Adrenal gland (tissue), 19 donors: ENCODE data around the gene PCGF6. TPM values are rescaled to one million over a fixed set of nuclear protein-coding genes. Genes with fewer than 3 reads are reported as not detected.

Experiments
- DNase-seq, 7 donors: peaks; one replicate each; pipeline ENCODE4 v3.0.0-alpha.2; 2019 to 2020
- H3K27ac ChIP-seq, 5 donors: fragments of 200-600 bp; sonication (generic) in 4 of 5; 1 replicate in 3 of 5; 2 replicates in 2 of 5; pipeline versions ENCODE4 v1.5.1 to v1.8.0; 2016 to 2020; ENCODE audit warnings: mild to moderate bottlenecking in 1 of 5
- H3K27me3 ChIP-seq: fragments of 200-600 bp; 2 replicates; pipeline ENCODE4 v1.8.0; 2021
- H3K36me3 ChIP-seq, 2 donors: fragments of 200-600 bp; replicated peaks in 1 of 2; 1 replicate in 1 of 2; 2 replicates in 1 of 2; pipeline versions ENCODE4 v1.5.1 to v1.8.0; 2018 to 2022
- H3K4me1 ChIP-seq, 2 donors: fragments of 200-600 bp; replicated peaks in 1 of 2; 1 replicate in 1 of 2; 2 replicates in 1 of 2; pipeline versions ENCODE4 v1.5.1 to v1.8.0; 2018 to 2021
- H3K4me3 ChIP-seq, 4 donors: fragments of 200-600 bp; sonication (generic) in 3 of 4; one replicate each; pipeline ENCODE4 v1.5.1; 2016 to 2018
- H3K9me3 ChIP-seq, 3 donors: fragments of 200-600 bp; sonication (generic) in 1 of 3; replicated peaks in 1 of 3; 1 replicate in 2 of 3; 2 replicates in 1 of 3; pipeline versions ENCODE4 v1.5.1 to v1.8.0; 2016 to 2021
- CTCF ChIP-seq, 6 experiments: fragments of 450-650 bp in 4 of 6; fragments of 200-600 bp in 2 of 6; sonication (generic) in 1 of 6; IDR thresholded peaks; 1 replicate in 5 of 6; 2 replicates in 1 of 6; pipeline versions ENCODE4 v1.5.1 to v1.8.0; 2016 to 2021; ENCODE audit warnings: antibody characterized with exemption in 6 of 6, mild to moderate bottlenecking in 2 of 6, moderate library complexity in 1 of 6
- POLR2A ChIP-seq, 2 donors: fragments of 450-650 bp; IDR thresholded peaks; one replicate each; pipeline ENCODE4 v1.6.1; 2017; ENCODE audit warnings: antibody characterized with exemption in 2 of 2, mild to moderate bottlenecking in 2 of 2, moderate library complexity in 1 of 2
- WGBS, 4 donors: extraction: QIAGEN DNeasy Blood & Tissue Kit in 2 of 4; methylation state at CpG; one replicate each; pipeline versions ENCODE4 v1.1.5 to v1.1.7; 2013 to 2017; 5-methylcytosine and 5-hydroxymethylcytosine counted together
- intact Hi-C, 2 donors: fragments of 100-400 bp; cut with DNase I; formaldehyde crosslinking; loops; one replicate each; pipeline versions ENCODE4 v1.14.1 to v1.15.0; 2022 to 2023
- long read RNA-seq, 10 donors: library from polyadenylated mRNA in 3 of 10; unstranded in 2 of 10; stranded (forward) in 1 of 10; transcript quantifications; one replicate each; pipeline ENCODE4 v2.0.0 and lab custom pipeline, GENCODE V29; 2021 to 2026
- polyA plus RNA-seq, 3 donors: library from polyadenylated mRNA; stranded (reverse); fragments of 200-250 nt in 2 of 3; fragments of 350-450 nt in 1 of 3; fragmentation: Illumina TruSeq in 1 of 3; extraction: RNeasy Lipid Tissue Mini Kit (QIAGEN cat#74804) in 1 of 3; gene quantifications; one replicate each; pipeline ENCODE4 v1.2.3, GENCODE V29; 2013 to 2014
- total RNA-seq, 9 donors: library from RNA; depleted of rRNA in 4 of 9; stranded (reverse); fragments of >200 nt in 4 of 9; fragments of 120-200 nt in 1 of 9; fragmentation: NEBNext Ultra II Directional in 1 of 9; extraction: Animal tissue kit (Norgen Biotek cat#: 25700) in 1 of 9; gene quantifications; one replicate each; pipeline versions ENCODE4 v1.1.0 to v1.2.4, GENCODE V29; 2013 to 2023
- donor health status: healthy with polysubstance abuse.
- donor health status: Bipolar disorder and iron deficiency.
- donor health status: DM: yes; HTN: yes; CAD: no.
- donor health status: DM: no; HTN: no; CAD: no.
- donor health status: DM: no; HTN: no; CAD: no.
- donor health status: DM: yes; HTN: yes; CAD: no.

PCGF6 gene
- total RNA-seq (10 to 100 TPM in 2 of 9 donors, 1 to 10 TPM in 7; 3.1 to 12.3 (median 7.4) TPM), polyA plus RNA-seq (1 to 10 TPM; 6.4 to 7.8 (median 7.1) TPM)
- long read RNA-seq, donor 1, partial matches to known transcripts: 25 of 28 reads
- long read RNA-seq, donor 1, other reads (novel, unspliced or antisense): 0 of 28 reads
- long read RNA-seq, donor 2: 0 reads
- long read RNA-seq, donor 3, partial matches to known transcripts: 0 of 3 reads
- long read RNA-seq, donor 3, other reads (novel, unspliced or antisense): 0 of 3 reads
- long read RNA-seq, donor 4, partial matches to known transcripts: 0 of 3 reads
- long read RNA-seq, donor 4, other reads (novel, unspliced or antisense): 0 of 3 reads
- long read RNA-seq, donor 5, transcript PCGF6-202 (10 exons, 2,230 nt): major isoform, 12 of 15 reads
- long read RNA-seq, donor 5, partial matches to known transcripts: 0 of 15 reads
- long read RNA-seq, donor 5, other reads (novel, unspliced or antisense): 2 of 15 reads
- long read RNA-seq, donor 6: 0 reads
- long read RNA-seq, donor 7: 0 reads
- long read RNA-seq, donor 8, partial matches to known transcripts: 0 of 2 reads
- long read RNA-seq, donor 8, other reads (novel, unspliced or antisense): 0 of 2 reads
- long read RNA-seq, donor 9, partial matches to known transcripts: 0 of 1 reads
- long read RNA-seq, donor 9, other reads (novel, unspliced or antisense): 0 of 1 reads
- long read RNA-seq, donor 10, partial matches to known transcripts: 0 of 1 reads
- long read RNA-seq, donor 10, other reads (novel, unspliced or antisense): 0 of 1 reads

GRCh38 chr10:103350517-103351260 lies at the start of gene PCGF6:
TSS of gene PCGF6 (minus strand) at chr10:103351140. CDS start at chr10:103351066, 74 bp downstream.
- intact Hi-C loops: no loop called here
- Histone ChIP-seq H3K27me3 (no peaks in the 10 kb centered on the region), H3K27ac (peak within 1 kb of the TSS; percentile 53 to 88 (median 79)), H3K9me3 (no peaks in the 10 kb centered on the region), H3K36me3 (peaks cover 0 to 26% of the 10 kb centered on the region in 2 donors), H3K4me3 (peak within 1 kb of the TSS; percentile 62 to 98 (median 84)), H3K4me1 (peaks cover 0 to 6% of the 10 kb centered on the region in 2 donors)
- peak; percentile 76 to 87 (median 80) for DNase-seq
- WGBS, 4 donors: 0% methylated on average over 30 to 82 of the region's 82 CpGs
- TF ChIP-seq CTCF (IDR thresholded peaks at IDR 0.05) (no peak), POLR2A (IDR thresholded peaks at IDR 0.05) (peak in 1 of 2 donors; percentile 6)

- H3K4me3 ChIP-seq: peak overlapping the region in 3 of 4 donors; percentile 36 to 83 (median 79)
- no peaks in the 10 kb centered on the region for H3K9me3 ChIP-seq
- peaks cover 20 to 39% of the 10 kb centered on the region in 2 donors for H3K4me1 ChIP-seq
- intact Hi-C loops: no loop called here
- no peaks in the 10 kb centered on the region for H3K27me3 ChIP-seq
- WGBS, 4 donors: 44 to 68% (median 53%) methylated on average over 19 of the region's 19 CpGs
- TF ChIP-seq CTCF (IDR thresholded peaks at IDR 0.05): no peak
- TF ChIP-seq POLR2A (IDR thresholded peaks at IDR 0.05): no peak
- H3K27ac ChIP-seq: no peak overlapping the region
- DNase-seq: peak in 2 of 7 donors; percentile 13 to 25
- peaks cover 0 to 27% of the 10 kb centered on the region in 2 donors for H3K36me3 ChIP-seq
These were observed 46.4 kb upstream of the PCGF6 start for GRCh38 chr10:103397191-103397825.

- no peaks in the 10 kb centered on the region for H3K9me3 ChIP-seq
- TF ChIP-seq POLR2A (IDR thresholded peaks at IDR 0.05): no peak
- TF ChIP-seq CTCF (IDR thresholded peaks at IDR 0.05): no peak
- DNase-seq: no peak
- intact Hi-C loops: no loop called here
- peak overlapping the region in 4 of 5 donors; percentile 41 to 90 (median 87) for H3K27ac ChIP-seq
- H3K36me3 ChIP-seq: peaks cover 0 to 31% of the 10 kb centered on the region in 2 donors
- H3K4me1 ChIP-seq: peaks cover 20 to 39% of the 10 kb centered on the region in 2 donors
- H3K27me3 ChIP-seq: no peaks in the 10 kb centered on the region
- H3K4me3 ChIP-seq: peak overlapping the region; percentile 36 to 83 (median 62)
- WGBS, 4 donors: 0 to 1% (median 0%) methylated on average over 8 of the region's 8 CpGs
These were observed 45.8 kb upstream of the PCGF6 start for GRCh38 chr10:103396789-103397087.
